Small intestine (tissue), 7 donors: ENCODE data around the gene SPAG9. TPM values are rescaled to one million over a fixed set of nuclear protein-coding genes. Genes with fewer than 3 reads are reported as not detected.

Experiments
- DNase-seq, 2 donors: peaks; one replicate each; pipeline versions ENCODE4 v3.0.0 to v3.0.0-alpha.2; 2013
- FAIRE-seq: peaks from 2 replicates; lab custom pipeline; 2012; peaks lifted over from hg19 to GRCh38; lab: Jason Lieb, UNC
- H3K27ac ChIP-seq, 3 donors: one replicate each; pipeline ENCODE4 v1.5.1; 2013; ENCODE audit warnings: low read length in 2 of 3, mild to moderate bottlenecking in 2 of 3, control low read depth in 1 of 3, inconsistent platforms in 1 of 3, low read depth in 1 of 3, moderate library complexity in 1 of 3
- H3K27me3 ChIP-seq, 3 donors: one replicate each; pipeline ENCODE4 v1.6.1; 2013; ENCODE audit warnings: low read length in 3 of 3, inconsistent platforms in 1 of 3; ENCODE audit not compliant: control insufficient read depth in 3 of 3, insufficient read depth in 3 of 3
- H3K36me3 ChIP-seq, 3 donors: one replicate each; pipeline ENCODE4 v1.6.1; 2013; ENCODE audit warnings: low read length in 3 of 3, inconsistent platforms in 1 of 3, low read depth in 1 of 3, mild to moderate bottlenecking in 1 of 3, moderate library complexity in 1 of 3; ENCODE audit not compliant: control insufficient read depth in 3 of 3, insufficient read depth in 2 of 3
- H3K4me1 ChIP-seq, 3 donors: one replicate each; pipeline ENCODE4 v1.6.1; 2013; ENCODE audit warnings: low read length in 2 of 3, inconsistent platforms in 1 of 3, low read depth in 1 of 3, mild to moderate bottlenecking in 1 of 3, moderate library complexity in 1 of 3; ENCODE audit not compliant: control insufficient read depth in 3 of 3, insufficient read depth in 2 of 3
- H3K4me3 ChIP-seq, 3 donors: one replicate each; pipeline ENCODE4 v1.5.1; 2013; ENCODE audit warnings: low read length in 3 of 3, control low read depth in 1 of 3, inconsistent platforms in 1 of 3, low read depth in 1 of 3, mild to moderate bottlenecking in 1 of 3, moderate library complexity in 1 of 3
- H3K9me3 ChIP-seq, 2 donors: one replicate each; pipeline ENCODE4 v1.6.1; 2013; ENCODE audit warnings: low read depth in 1 of 2, low read length in 1 of 2; ENCODE audit not compliant: control insufficient read depth in 2 of 2, insufficient read depth in 1 of 2
- WGBS, 3 donors: extraction: QIAGEN DNeasy Blood & Tissue Kit; methylation state at CpG; one replicate each; pipeline ENCODE4 v1.1.7; 2013; 5-methylcytosine and 5-hydroxymethylcytosine counted together
- polyA plus RNA-seq, 4 donors: library from polyadenylated mRNA; stranded (reverse) in 3 of 4; unstranded in 1 of 4; fragments of 200-250 nt in 3 of 4; fragments of 120-200 nt in 1 of 4; gene quantifications; one replicate each; pipeline versions ENCODE4 v1.2.1 to v1.2.3, GENCODE V29; 2013
- donor health status: healthy with polysubstance abuse.
- donor health status: control.
- donor health status: control.
- donor health status: Bipolar disorder and iron deficiency.
- donor health status: healthy.

The SPAG9 gene
- polyA plus RNA-seq, 4 donors: 14.1 to 65.9 (median 18.5) TPM

GRCh38 chr17:51065466-51065865 lies 55.2 kb downstream of the SPAG9 start:
- H3K4me3 ChIP-seq: no peak overlapping the region
- H3K27ac ChIP-seq: no peak overlapping the region
- H3K36me3 ChIP-seq: peaks cover 0 to 5% (median 0%) of the 10 kb centered on the region in 3 donors
- peaks cover 0 to 2% (median 2%) of the 10 kb centered on the region in 3 donors for H3K4me1 ChIP-seq
- FAIRE-seq (no peak), DNase-seq (no peak)
- no peaks in the 10 kb centered on the region for H3K27me3 ChIP-seq
- WGBS, 3 donors: 75 to 78% (median 76%) methylated on average over 1 of the region's 1 CpG
- no peaks in the 10 kb centered on the region for H3K9me3 ChIP-seq

GRCh38 chr17:51064061-51064735 lies 56.5 kb downstream of the SPAG9 start:
- Histone ChIP-seq H3K4me1 (peaks cover 0 to 3% (median 2%) of the 10 kb centered on the region in 3 donors), H3K27me3 (no peaks in the 10 kb centered on the region), H3K27ac (no peak overlapping the region), H3K4me3 (no peak overlapping the region), H3K36me3 (peaks cover 0 to 6% (median 0%) of the 10 kb centered on the region in 3 donors), H3K9me3 (no peaks in the 10 kb centered on the region)
- DNase-seq (peak in 1 of 2 donors; percentile 32), FAIRE-seq (no peak)
- WGBS, 3 donors: 48 to 63% (median 56%) methylated on average over 1 of the region's 1 CpG

DNA sequence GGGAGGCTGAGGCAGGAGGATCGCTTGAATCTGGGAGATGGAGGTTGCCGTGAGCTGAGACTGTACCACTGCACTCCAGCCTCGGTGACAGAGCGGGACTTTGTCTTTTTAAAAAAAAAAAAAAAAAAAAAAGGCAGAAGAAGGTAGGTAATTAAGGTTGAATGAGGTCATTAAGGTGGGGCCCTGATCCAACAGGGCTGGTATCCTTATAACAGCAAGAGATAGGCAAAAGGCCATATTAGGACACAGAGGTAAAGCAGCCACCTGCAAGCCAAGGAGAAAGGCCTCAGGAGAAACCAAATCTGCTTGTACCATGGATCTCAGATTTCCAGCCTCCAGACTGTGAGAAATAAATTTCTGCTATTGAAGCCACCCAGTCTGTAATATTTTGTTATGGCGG lies 60.3 kb downstream of the SPAG9 start:
- H3K9me3 ChIP-seq: no peaks in the 10 kb centered on the region
- H3K36me3 ChIP-seq: peaks cover 0 to 4% (median 0%) of the 10 kb centered on the region in 3 donors
- H3K27ac ChIP-seq: no peak overlapping the region
- FAIRE-seq: no peak
- DNase-seq: peak; percentile 41 to 85
- no peak overlapping the region for H3K4me3 ChIP-seq
- H3K27me3 ChIP-seq: no peaks in the 10 kb centered on the region
- WGBS, 3 donors: 46 to 78% (median 58%) methylated on average over 5 of the region's 5 CpGs
- peaks cover 0 to 14% (median 2%) of the 10 kb centered on the region in 3 donors for H3K4me1 ChIP-seq

DNA sequence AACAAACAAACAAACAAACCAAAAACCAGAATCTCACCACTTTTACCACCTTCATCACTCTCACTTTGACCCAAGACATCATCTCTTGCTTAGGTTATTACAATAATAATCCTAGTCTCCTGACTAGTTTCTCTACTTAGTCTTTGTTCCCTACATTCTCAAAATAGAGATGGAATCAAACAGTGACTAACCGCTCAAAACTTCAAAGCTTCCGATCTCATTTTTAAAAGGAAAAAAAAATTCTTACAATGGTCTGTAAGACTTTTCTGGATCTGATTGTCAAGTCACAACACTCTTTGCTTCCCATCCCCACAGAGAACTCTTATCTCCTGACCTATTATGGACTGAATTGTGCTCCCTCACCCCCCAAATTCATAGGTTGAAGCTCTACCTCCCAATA lies 60.9 kb downstream of the SPAG9 start:
- Histone ChIP-seq H3K36me3 (peaks cover 0 to 8% (median 0%) of the 10 kb centered on the region in 3 donors), H3K9me3 (no peaks in the 10 kb centered on the region), H3K4me3 (no peak overlapping the region), H3K27me3 (no peaks in the 10 kb centered on the region), H3K4me1 (peaks cover 0 to 14% (median 2%) of the 10 kb centered on the region in 3 donors), H3K27ac (no peak overlapping the region)
- DNase-seq (no peak), FAIRE-seq (no peak)
- WGBS, 3 donors: 92 to 93% (median 93%) methylated on average over 2 of the region's 2 CpGs

DNA sequence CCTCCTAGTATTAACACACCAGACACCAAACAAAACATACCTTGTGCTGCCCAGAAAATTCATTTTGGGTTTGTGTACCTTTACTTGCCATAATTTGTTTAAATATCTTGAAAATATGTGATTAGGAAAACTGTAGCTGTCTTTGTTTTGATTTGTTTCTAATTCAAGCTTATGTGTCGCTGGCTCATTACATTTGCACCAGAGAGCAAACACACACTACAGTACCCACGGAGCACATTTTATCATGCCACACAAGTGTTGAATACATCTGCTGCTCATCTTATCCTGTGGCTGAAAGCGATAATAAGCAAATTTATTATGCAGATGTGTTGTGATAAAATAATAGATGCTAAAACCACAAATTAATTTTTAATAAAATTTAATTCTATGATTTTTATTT lies 63.1 kb downstream of the SPAG9 start:
- Histone ChIP-seq H3K27me3 (no peaks in the 10 kb centered on the region), H3K4me3 (no peak overlapping the region), H3K9me3 (no peaks in the 10 kb centered on the region), H3K36me3 (peaks cover 0 to 17% (median 0%) of the 10 kb centered on the region in 3 donors), H3K27ac (peak overlapping the region in 2 of 3 donors; percentile 56 to 76), H3K4me1 (peaks cover 0 to 14% (median 2%) of the 10 kb centered on the region in 3 donors)
- FAIRE-seq (no peak), DNase-seq (no peak)
- 46 to 67% (median 55%) methylated on average over 3 of the region's 3 CpGs for WGBS, 3 donors

- Histone ChIP-seq H3K36me3 (peaks cover 0 to 17% (median 0%) of the 10 kb centered on the region in 3 donors), H3K27me3 (no peaks in the 10 kb centered on the region), H3K4me1 (peaks cover 0 to 14% (median under 1%) of the 10 kb centered on the region in 3 donors), H3K27ac (peak overlapping the region; percentile 2 to 76 (median 56)), H3K9me3 (no peaks in the 10 kb centered on the region), H3K4me3 (no peak overlapping the region)
- DNase-seq (peak; percentile 64 to 74), FAIRE-seq (no peak)
- 7 to 33% (median 32%) methylated on average over 1 of the region's 1 CpG for WGBS, 3 donors
Observed at GRCh38 chr17:51056813-51057510, 63.7 kb downstream of the SPAG9 start.

- no peak for FAIRE-seq
- Histone ChIP-seq H3K27me3 (no peaks in the 10 kb centered on the region), H3K4me1 (peaks cover 0 to 11% (median 0%) of the 10 kb centered on the region in 3 donors), H3K27ac (no peak overlapping the region), H3K4me3 (no peak overlapping the region), H3K9me3 (no peaks in the 10 kb centered on the region), H3K36me3 (peaks cover 0 to 20% (median 0%) of the 10 kb centered on the region in 3 donors)
- no peak for DNase-seq
- 87 to 94% (median 93%) methylated on average over 4 of the region's 4 CpGs for WGBS, 3 donors
Observed at GRCh38 chr17:51054748-51055147, 65.9 kb downstream of the SPAG9 start.

DNA sequence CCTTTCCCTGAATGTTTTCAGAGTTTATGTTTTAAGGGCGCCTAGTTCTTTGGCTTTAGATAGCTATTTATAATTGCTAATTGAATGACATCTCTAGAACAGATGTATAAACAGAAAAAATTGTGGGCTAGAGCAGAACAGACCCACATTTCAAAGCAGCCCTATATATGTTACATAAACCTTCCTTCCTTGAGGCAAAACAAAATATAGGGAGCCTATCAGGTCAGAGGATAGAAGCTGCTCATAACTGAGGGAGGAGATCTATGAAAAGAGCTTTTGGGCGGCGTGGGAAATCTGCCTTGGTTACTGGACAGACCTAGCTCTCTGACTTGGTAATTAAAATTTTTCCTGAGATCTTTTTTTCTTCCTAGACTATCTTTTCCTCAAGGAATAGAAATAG lies 68.4 kb downstream of the SPAG9 start:
- Histone ChIP-seq H3K27ac (no peak overlapping the region), H3K4me3 (no peak overlapping the region), H3K36me3 (peaks cover 0 to 23% (median 0%) of the 10 kb centered on the region in 3 donors), H3K27me3 (no peaks in the 10 kb centered on the region), H3K4me1 (peaks cover 0 to 7% (median 0%) of the 10 kb centered on the region in 3 donors), H3K9me3 (no peaks in the 10 kb centered on the region)
- 92 to 97% (median 94%) methylated on average over 3 of the region's 3 CpGs for WGBS, 3 donors
- DNase-seq (no peak), FAIRE-seq (no peak)
